NCI-H524 treated with DMSO at 0.1 percent for 48 hours (cell line): ENCODE measurements around the gene FHDC1.

Source experiments
- DNase-seq: peaks from one replicate; lab custom pipeline; 2025; lab: John Stamatoyannopoulos, UW

FHDC1 gene

GRCh38 chr4:153005899-153006381 lies 69.8 kb downstream of the FHDC1 start:
- no peak for DNase-seq

- no peak for DNase-seq
Measured at GRCh38 chr4:153008578-153009199, 72.6 kb downstream of the FHDC1 start.

GRCh38 chr4:153010146-153010545 lies 74.0 kb downstream of the FHDC1 start:
- DNase-seq: no peak

- no peak for DNase-seq
Measured at GRCh38 chr4:153013202-153013977, 77.3 kb downstream of the FHDC1 start.

GRCh38 chr4:153014460-153014859 lies 78.3 kb downstream of the FHDC1 start:
- no peak for DNase-seq

- DNase-seq: no peak
Measured at GRCh38 chr4:153016592-153016991, 80.5 kb downstream of the FHDC1 start.

- DNase-seq: no peak
Measured at GRCh38 chr4:153018031-153018430, 81.9 kb downstream of the FHDC1 start.

GRCh38 chr4:153018684-153019083 lies 82.6 kb downstream of the FHDC1 start:
- DNase-seq: peak; percentile 67

GRCh38 chr4:153019906-153020305 lies 83.8 kb downstream of the FHDC1 start:
- no peak for DNase-seq

GRCh38 chr4:153020457-153020856 lies 84.3 kb downstream of the FHDC1 start:
- DNase-seq: no peak

GRCh38 chr4:153021276-153021675 lies 85.2 kb downstream of the FHDC1 start:
- no peak for DNase-seq

GRCh38 chr4:153022241-153022715 lies 86.2 kb downstream of the FHDC1 start:
- no peak for DNase-seq

- DNase-seq: no peak
Measured at GRCh38 chr4:153023139-153023538, 87.0 kb downstream of the FHDC1 start.

GRCh38 chr4:153023692-153024394 lies 87.7 kb downstream of the FHDC1 start:
- DNase-seq: peak; percentile 70

- DNase-seq: no peak
Measured at GRCh38 chr4:153024466-153024865, 88.3 kb downstream of the FHDC1 start.

GRCh38 chr4:153025406-153025805 lies 89.3 kb downstream of the FHDC1 start:
- no peak for DNase-seq

GRCh38 chr4:153026591-153027346 lies 90.6 kb downstream of the FHDC1 start:
- no peak for DNase-seq

GRCh38 chr4:153027866-153028265 lies 91.7 kb downstream of the FHDC1 start:
- DNase-seq: no peak

- no peak for DNase-seq
Measured at GRCh38 chr4:153028535-153028934, 92.4 kb downstream of the FHDC1 start.
